HG03439 (cell line): ENCODE measurements around the gene MVB12B.

ENCODE experiments used
- ATAC-seq: cut with Tn5 transposase; IDR thresholded peaks from one replicate; pipeline ENCODE4 v1.9.1; 2021; ENCODE audit warnings: mild to moderate bottlenecking, moderate library complexity; ENCODE audit not compliant: unreplicated experiment

Gene MVB12B

GRCh38 chr9:126448865-126449577 is 122.4 kb downstream of the MVB12B start:
- no peak for ATAC-seq

DNA sequence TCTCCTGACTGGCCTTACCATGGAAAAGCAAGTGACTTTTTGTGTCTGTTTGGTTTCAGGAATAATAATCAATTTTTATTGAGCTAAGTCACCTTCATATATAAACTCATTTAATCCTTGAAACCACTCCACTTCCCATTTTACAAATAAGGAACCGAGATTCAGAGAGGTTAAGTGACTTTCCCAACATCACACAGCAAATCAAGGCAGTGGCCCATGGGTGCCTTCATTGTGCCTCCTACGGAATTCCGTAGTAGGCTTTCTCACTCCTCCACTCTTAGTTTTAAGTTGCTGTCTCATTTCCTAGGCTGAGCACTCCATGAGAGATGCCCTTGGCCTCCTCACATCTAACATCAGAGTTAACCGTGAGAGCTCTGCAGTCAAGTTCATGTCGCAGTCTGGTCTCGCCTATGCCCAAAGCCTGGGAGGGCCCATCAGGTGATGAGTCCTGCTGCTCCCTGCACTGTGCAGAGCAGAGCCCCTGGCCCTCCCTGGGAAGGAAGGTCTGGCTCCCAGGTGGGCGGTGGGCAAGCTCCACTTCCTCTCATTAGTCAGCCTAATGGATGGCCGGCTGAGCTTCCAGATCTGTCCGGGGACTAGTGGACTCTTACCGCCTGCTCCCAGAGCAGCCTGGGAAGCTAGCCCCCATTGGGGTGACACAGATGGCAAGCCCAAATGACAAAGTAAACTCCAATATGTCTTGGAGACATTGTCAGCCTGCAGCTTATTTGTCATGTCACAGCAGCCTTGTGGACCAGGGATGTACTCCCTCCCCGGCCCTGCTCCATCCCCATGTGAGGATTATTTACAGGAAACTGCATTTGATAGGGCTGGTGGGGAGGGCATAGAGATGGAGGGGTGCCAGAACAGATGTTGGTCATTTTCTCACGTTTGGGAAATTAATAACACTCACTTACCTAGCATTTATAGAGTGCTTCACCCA is 123.4 kb downstream of the MVB12B start:
- no peak for ATAC-seq

DNA sequence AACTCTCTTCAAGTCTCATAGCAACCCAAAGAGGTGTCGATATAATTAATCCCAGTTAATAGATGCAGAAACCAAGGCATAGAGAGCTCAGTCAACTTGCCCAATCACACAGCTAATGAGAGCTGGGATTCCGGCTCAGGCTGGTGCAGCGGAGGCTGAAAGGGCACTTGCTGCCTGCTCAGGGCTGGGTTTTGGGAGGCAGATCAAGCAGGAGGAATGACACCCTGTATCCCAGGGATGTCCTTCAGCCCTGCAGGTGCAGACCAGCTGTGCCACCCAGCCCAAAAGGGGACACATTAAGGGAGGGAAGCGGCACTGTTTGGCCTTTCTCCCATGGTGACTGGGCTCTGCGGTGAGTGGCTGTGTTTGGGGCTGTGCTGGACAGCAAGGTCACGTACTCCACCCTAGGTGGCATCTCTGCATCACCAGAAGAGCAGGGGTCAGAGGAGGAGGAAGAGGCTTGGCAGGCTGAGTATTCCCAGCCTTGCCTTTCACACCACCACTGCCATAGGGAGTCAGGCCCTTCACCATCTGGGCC is 124.1 kb downstream of the MVB12B start:
- ATAC-seq: no peak

DNA sequence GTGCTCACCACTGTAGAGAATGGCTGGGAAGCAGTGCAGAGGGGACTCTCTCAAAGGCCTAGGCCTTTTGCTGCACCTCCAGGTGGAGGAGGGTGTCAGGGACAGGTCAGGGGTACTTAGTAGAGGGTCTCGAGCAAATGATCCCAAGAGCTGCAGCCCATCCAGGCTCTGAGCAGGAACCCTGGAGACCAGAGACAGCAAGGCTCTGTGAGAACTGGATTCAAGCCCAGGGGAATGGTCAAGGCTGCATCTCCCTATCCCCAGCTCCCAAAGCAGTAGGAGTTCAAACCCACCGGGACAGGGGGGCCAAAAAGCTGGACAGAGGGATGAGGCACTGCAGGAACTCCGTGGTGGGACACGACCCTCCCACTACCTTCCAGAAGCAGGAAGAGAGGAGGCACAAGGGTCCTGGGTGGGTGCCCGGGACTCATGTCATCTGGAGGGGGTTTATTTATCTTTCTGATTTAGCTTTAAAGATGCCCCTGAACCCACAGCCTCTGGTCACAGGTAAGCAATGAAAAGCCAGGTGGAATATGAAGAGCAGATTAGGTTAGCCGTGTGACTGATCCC is 124.8 kb downstream of the MVB12B start:
- ATAC-seq: no peak

DNA sequence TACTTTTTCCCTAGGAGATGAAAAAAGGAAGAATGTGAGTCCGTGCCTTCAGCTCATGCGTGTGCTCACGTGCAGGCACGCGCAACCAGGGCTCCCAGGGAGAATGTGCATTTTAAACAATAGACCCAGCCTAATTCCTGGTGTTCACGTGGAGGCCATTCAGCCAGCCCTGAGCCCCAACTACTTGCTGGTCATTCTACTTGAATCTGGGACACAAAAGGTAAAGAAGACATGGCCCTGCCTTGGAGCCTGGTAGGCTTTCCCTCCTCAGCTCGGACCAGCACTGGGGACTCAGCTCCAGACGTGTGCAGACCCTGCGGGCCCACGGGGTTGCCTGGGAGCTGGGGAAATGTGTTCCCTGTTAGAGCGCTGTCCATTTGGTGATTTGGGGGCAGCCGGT is 125.5 kb downstream of the MVB12B start:
- ATAC-seq: no peak

DNA sequence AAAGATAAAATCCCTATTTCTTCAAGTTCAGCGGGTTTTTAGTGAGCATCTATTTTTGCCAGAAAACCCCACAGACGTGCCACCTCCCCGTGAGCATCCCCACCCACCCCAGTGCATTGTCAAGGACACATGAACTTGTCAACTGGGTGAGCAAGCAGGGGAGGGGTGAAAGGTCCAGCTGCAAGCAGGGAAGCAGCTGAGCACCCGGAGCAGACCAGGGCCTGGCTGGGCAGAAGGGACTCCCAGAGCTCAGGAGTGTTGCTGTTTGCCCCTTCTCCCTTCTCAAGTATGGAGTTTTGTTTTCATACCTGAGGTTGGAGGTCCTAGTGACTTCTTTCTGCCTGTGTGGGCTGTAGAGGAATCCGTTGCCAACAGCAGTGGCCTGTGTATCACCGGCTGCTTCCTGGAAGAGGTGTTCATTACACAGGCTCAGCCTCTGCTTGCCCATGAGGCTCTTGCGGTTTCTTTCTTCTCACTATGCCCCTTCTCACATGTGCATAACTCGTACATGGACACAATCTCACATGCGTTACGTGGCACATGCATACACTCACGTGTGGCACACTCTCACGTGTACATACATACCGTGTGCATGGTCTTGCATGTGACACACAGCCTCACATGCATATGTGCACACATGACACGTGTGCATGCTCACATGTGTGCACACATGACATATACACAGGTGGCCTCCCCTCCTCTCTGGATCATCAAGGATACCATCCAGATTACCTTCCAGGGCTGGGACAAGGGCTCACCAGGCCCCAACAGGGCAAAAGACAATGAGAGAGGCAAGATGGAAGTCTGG is 126.7 kb downstream of the MVB12B start:
- no peak for ATAC-seq

DNA sequence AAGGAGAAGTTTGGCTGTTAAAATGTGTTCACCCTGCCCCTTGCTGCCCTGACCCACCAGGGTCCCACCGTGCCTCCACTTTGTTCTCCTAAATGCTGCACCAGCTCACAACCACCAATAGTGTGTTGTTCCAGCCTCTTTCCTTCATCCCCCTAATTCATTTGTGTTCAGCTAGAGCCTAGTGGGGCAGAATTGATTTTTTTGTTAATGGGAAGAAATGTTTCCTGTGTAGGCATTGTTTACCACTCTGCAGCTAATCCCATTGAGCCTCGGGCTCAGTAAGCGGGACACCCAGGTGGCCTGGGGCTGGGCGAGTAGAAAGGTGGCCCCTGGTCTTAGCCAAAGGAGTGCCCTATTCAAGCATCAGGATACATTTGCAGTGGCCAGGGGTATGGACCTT is 127.6 kb downstream of the MVB12B start:
- ATAC-seq: no peak

GRCh38 chr9:126454795-126455194 is 128.2 kb downstream of the MVB12B start:
- ATAC-seq: no peak

- ATAC-seq: no peak
These were observed 130.0 kb downstream of the MVB12B start for GRCh38 chr9:126456441-126457174.

DNA sequence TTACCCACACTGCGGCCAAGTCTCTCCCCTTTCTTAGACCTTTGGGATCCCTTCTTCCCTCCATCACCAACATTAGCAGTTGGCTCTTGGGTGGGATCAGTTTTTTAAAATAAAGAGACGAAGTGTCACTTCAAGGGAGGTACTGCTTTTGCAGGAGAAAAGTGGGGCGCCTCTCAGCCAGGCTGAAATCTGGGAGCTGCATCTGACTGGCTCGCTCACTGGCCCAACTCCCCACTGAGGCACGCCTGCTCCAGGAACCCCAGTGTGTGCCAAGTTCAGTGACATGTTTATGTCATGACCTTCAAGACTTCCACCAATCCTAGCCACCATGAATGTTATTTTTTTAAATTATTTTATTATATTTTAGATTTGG is 130.5 kb downstream of the MVB12B start:
- ATAC-seq: no peak

DNA sequence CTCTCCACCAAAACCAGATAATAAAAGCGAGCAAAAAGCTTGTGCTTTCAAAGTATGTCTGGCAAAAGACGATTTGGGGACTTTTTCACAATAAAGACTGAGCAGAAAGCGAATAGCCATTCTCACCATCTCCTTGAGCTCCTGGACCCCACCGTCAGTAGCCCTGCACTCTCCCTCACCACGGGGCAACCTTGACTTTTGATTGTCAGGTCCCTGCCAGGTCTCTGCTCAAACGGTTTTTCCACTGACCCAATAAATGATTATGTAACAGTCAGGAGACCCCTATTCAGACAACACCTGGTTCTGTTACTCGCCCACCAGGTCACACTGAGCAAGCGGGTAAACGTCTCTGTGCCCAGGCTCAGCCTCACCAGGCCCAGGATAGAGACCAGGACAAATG is 131.3 kb downstream of the MVB12B start:
- ATAC-seq: no peak

GRCh38 chr9:126459126-126459525 is 132.5 kb downstream of the MVB12B start:
- ATAC-seq: no peak

DNA sequence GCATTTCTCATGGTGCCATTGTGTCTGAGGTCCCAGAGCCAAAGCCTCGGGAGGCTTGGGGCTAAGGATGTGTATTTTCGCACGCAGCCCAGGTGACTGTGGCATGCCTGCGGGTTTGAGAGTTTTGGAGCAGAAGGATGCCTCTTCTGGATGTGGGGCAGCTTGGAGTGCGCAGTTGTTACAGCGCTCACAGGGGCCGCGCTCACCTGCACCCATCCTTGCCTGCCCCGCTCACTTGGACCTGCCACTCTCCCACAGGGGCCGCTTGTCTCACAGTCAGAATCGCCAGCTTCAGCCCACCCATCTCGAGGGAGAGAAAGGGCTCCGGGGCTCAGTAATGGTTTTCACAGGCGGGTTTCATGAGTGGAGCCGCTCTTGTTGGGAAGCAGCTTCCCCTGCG is 132.9 kb downstream of the MVB12B start:
- no peak for ATAC-seq

DNA sequence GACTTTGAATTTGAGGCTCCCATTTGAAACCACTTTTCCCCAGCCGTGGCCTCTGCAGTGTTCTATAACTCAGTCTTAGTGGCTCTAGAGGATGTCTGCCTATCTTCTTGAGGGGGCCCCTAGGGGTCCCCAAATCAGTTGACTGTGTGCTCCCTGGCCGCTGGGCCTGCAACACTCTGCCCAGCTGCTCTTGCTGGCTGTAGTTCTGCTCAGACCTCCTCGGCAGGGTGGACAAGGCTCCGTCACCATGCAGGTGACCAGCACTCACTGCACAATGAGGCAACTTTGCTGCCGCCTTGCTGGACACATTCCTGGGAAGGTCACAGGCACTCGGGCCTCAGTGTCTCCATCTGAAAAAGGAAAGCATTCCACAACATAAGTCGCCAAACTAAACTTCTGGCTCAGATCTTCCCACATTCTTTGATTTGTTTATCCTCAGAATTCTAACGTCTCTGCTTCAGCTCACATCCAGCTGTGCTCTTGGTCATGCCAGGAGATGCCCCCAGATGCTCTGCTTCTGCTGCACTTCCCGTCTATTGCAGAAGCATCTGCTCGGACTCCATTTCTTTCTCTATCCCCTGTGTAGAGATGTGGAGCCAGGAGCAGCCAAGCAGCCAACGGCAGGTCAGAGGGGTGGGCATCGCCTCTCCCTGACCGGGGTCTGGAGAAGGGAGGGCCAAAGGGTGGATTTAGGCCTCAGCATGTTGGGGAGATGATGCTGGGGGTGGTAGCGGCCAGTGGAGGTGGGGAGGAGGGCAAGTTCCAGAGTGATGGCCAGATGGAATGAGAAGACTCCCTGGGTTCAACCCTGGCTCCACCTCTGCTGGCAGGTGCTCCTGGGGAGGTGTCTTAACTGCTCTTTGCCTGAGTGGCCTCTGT is 133.6 kb downstream of the MVB12B start:
- no peak for ATAC-seq

- no peak for ATAC-seq
These were observed 134.4 kb downstream of the MVB12B start for GRCh38 chr9:126461029-126461428.

DNA sequence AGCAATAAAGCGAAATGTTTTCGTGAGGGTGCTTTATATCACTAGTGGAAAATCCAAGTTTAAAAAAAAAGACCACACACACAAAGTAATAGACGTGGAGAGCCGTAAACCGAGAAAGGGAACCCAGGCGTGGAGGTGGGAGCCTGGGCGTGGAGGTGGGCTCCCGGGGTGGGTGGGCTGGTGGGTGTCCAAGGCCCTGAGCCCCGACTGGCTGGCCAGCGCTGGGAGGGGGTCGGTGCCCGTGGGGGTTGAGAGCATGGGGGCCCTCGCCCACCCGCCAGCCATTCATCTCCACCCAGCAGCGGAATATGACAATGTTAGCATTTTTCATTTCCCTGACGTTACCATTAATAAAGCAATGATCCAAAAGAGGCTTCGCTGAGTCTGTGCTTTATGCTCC is 135.0 kb downstream of the MVB12B start:
- no peak for ATAC-seq

- no peak for ATAC-seq
These were observed 136.0 kb downstream of the MVB12B start for GRCh38 chr9:126462617-126463016.

DNA sequence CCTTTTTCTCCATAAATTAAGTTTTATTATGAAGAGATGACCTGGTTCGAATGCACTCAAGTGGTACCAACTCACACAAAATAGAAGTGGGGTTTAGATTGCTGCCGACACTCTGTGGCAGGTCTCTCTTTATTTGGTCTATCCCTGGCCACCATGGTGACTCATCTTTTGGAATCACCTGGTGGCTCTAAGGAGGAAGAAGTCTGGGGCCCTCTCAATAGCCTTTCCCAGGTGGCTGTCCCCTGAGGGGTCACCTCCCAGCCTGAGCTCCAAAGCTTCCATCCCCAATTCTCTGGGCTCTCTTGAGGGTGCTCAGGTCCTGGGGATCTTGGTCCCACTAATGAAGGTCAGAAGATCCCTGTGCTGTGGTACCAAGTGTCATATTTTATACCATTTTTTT is 136.8 kb downstream of the MVB12B start:
- no peak for ATAC-seq
